NCI-H69 (cell line): Measurements from ENCODE around the gene SYT7.

Experiments
- DNase-seq: peaks from one replicate; lab custom pipeline; 2025; lab: John Stamatoyannopoulos, UW

SYT7 gene

DNA sequence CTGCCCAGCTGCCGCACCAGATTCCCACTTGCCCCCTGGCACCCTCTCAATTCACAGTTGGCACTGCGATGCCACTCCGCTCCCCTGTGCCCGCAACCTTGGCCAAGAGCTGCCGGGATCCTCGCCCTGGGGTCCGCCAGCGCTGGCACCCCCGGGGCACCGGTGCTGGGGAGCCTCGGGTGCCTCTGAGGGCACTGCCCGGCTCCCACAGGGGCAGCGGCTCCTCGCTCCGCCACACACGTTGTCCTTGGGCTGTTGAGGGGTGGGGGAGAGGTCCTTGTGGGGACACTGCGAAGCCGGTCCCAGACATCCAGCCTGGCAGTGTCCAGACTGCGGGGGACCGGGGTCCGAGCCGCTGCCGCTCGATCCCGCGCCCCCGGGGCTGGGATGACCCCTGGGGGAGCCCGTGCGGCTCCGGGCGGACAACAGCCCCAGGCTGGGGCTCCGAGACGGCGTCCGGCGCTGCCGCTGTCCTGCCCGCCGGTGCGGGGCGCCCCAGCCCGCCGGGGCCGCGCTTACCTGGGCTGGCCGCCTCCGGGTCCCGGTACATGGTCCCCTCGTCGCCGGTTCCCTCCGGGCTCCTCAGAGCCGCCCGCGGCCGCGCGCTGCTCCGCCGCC lies 496 bp downstream of the SYT7 start:
- peak; percentile 64 for DNase-seq

DNA sequence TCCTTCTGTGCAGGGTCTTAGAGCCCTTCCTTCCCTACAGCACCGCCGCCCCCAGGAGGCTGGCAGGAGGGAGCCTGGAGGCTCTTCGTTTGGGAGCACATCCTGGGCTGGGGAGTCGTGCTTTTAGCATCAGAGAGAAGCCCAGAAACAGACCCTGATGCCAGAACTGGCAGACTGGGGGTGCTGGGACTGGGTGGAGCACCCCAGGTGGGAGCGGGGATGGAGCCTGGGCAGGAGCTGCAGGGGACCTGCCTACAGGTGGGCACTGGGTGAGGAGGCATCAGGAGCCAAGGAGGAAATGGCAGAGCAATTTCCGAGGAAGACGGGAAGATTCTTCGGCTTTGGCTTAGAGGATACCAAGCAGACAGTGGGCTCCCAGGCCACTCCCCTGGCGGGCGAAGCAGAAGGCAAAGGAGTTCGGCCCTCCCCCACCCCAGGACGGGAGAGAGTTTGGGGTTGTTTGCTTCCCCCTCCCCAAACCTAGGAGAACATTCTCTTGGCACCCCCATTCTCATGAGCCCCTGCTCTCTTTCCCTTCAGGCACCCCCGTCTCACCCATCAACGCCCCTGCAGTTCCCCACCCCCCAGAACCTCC lies 1.1 kb downstream of the SYT7 start:
- DNase-seq: peak; percentile 58

- DNase-seq: no peak
These were observed 1.8 kb downstream of the SYT7 start for GRCh38 chr11:61578819-61579675.

DNA sequence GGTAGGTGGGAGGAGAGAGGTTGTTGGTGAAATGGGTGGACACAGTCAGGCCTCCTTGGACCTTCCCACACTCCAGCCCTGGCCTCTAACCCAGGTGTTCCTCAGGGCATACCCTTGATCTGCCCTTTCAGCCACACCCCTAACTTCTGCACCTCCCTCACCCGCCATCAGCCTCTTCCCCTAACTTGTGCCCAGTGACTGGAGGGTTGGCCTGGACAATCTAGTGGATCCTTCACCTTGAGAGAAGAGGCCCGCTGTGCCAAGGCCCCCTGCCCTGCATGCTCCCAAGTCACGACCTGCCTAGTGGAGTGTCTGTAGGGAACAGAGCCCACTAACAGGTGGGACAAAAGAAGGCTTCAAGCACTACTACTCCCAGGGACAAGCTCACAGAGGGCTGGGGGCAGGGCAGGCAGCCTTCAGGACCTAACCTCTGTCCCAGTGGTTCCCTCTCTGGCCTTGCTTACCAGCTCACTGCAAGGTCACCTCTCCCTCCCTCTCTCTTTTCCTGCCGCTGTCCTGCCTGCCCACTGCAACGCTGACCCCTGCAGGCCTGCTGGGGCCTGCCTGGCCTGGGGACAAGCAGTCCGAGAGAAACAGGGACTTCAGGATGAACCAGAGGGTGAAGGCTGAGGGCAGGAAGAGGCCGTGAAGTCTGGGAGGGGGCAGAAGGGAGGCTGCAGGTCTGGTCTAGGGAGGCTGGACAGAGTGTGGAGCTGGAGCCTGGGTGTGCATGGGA lies 3.3 kb downstream of the SYT7 start:
- DNase-seq: peak; percentile 59

GRCh38 chr11:61575886-61576861 lies 4.7 kb downstream of the SYT7 start:
- no peak for DNase-seq

DNA sequence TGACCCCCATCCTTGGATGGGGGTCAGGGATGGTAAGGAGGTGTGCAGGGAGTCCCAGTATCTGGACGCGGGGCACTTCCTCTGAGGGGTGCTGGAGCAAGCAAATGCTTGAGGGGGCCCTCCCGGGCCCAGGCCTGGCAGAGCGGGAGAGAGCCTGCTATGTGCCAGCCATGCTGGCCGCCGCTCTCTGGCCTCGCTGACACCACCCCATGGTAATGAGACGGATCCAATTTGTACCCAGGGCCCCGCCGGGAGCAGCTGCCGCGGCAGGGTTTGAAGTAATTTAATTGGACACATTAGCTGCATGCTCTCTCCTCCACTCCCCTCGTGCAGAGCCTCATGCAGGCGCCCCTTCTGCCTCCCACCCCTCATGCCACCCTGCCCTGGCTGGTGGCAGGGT lies 6.3 kb downstream of the SYT7 start:
- peak; percentile 63 for DNase-seq

DNA sequence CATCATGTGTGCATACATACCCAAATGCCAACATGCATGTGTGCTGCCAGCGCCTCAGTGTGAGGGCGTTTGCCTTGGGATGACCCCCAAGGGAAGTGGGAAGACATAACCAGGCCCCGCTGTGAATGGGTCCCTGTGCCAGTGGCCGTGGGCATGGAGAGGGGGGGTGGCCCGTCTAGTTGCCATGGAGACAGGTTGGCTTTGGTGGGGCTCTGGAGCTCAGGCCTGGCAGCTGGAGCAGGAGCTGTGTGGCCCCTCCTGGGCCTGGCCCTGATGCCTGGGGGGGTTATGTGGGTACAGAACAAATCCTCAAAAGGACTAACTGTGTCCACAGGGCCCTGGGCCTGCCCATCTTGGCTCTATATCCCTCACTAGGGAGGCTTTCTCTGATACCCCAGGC lies 8.0 kb downstream of the SYT7 start:
- peak; percentile 52 for DNase-seq

DNA sequence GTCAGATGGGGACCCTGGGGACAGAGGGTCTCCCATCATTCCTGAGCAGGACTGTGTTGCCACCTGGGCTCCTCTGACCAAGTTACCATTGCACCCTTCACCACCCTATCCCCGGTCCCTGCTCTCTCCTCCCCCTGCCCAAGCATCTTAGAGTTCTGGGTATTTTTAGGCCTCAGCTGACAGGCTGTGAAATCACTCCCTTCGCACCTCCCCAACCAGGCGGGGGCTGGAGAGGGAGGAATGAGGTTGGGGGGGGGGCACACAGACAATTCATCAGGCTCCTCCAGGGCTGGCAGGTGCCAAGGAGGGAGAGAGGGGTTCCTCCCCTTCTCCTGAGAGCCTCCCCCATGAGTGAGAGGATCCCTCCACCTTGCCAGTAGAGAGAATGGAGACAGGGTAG lies 9.0 kb downstream of the SYT7 start:
- DNase-seq: no peak

- DNase-seq: no peak
These were observed 9.5 kb downstream of the SYT7 start for GRCh38 chr11:61571337-61571736.

DNA sequence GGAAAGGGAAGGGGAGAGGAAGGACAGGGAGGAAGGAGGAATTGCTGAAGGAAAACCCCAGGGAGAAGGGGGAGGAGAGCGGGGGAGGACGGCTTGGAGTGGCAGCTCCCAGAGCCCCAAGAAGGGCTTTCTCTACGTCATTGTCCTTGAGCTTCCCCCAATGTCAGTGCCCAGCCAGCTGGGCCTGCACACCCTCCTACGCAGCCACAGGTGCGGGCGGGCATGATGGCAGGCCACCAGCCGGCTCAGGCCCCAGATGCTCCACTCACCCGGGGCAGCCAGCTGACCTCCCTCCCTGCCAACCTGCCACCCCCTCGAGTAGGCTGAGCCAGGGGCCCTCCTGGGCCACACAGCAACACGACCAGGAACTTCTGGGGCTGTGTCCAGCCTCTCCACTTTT lies 11.2 kb downstream of the SYT7 start:
- DNase-seq: peak; percentile 66

DNA sequence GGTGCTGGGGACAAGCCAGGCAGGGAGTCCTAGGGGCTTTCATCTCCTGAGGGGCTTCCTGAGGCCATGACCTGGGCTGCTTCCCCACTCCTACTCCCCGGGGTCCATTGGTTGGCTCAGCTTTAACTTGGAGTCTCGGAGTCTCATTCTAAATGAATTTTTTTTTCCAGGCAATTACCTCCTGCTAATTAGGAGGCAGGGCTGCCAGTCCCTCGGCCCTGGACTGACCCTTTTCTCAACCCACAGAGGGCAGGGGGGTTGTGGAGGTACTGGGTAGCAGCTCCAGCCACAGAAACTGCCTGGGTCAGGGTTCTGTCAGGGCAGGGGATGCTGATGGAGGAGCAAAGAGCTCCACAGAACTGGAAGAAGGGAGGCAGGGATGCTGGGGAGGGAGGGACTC lies 11.9 kb downstream of the SYT7 start:
- DNase-seq: peak; percentile 76

DNA sequence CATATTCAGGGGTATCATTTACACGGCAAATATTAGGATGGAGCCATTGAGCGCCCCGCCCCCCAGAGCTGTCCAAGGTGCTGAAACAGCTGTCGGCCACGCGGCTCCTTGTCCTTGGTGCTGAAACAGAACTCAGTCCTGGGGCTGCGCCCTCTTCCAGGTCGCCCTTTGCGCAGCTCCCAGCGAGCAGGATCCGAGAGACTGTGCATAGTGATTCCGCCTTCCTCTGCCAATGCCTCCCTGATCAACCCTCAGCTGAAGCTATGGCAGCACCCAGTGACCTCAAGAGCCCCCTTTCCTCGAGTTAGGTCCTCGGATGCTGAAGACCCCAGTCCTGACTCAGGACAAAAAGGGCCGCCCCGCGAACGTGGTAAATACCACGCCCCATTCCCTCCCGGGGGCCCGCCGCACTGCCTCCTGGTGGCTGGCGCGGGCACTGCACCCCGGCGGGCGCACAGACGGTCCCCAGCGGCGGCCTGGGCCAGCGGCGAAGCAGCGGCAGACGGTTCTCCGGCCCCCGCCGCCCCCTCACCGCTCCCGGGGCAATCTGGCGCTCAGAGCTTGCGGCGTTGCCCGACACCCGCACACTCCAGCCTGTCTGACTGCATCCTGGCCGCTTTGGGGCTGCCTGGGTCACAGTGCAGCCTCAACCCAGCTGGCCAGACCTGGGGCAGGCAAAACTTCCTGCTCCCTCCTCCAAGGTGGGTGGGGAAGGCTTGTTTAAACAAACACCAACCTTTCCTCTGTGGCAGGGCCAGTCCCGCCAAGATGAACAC lies 13.4 kb downstream of the SYT7 start:
- peak; percentile 77 for DNase-seq

DNA sequence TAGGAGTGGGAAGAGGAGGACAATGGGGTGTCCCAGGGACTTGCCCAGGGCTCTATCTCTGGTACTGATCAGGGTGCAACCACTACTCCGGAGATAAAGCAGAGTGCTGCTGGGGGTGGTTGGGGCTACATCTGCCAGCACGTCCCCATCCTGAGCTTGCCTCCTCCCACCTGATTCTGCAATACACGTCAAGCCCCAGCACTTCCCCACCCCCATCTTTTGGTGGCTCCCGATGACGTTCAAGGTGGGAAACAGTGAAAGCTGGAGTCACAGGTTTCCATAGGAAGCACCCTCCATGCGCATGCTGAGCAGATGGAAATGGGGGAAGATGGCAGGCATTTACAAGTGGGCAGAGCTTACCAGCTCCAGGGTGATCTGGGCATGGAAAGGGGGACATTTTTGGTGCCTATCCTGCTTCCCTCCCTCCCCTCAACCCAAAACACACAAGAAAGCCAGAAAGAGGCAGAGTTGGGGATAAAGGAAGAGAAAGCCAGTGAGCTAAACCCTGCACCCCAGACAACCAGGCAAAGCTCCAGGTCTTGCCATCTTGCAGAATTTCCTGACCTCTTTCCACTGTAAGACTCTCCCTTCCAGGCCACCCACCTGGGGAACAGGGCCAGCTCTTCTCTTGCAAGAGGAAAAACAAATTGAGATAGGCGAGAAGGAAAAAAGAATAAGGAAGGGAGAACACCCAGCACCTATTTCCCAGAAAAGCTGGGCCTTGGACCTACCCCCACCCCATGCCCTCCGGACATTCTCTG lies 15.8 kb downstream of the SYT7 start:
- no peak for DNase-seq

- DNase-seq: no peak
These were observed 20.1 kb downstream of the SYT7 start for GRCh38 chr11:61560751-61561150.

- DNase-seq: no peak
These were observed 24.3 kb downstream of the SYT7 start for GRCh38 chr11:61556621-61557020.

GRCh38 chr11:61555978-61556377 lies 24.9 kb downstream of the SYT7 start:
- DNase-seq: no peak

DNA sequence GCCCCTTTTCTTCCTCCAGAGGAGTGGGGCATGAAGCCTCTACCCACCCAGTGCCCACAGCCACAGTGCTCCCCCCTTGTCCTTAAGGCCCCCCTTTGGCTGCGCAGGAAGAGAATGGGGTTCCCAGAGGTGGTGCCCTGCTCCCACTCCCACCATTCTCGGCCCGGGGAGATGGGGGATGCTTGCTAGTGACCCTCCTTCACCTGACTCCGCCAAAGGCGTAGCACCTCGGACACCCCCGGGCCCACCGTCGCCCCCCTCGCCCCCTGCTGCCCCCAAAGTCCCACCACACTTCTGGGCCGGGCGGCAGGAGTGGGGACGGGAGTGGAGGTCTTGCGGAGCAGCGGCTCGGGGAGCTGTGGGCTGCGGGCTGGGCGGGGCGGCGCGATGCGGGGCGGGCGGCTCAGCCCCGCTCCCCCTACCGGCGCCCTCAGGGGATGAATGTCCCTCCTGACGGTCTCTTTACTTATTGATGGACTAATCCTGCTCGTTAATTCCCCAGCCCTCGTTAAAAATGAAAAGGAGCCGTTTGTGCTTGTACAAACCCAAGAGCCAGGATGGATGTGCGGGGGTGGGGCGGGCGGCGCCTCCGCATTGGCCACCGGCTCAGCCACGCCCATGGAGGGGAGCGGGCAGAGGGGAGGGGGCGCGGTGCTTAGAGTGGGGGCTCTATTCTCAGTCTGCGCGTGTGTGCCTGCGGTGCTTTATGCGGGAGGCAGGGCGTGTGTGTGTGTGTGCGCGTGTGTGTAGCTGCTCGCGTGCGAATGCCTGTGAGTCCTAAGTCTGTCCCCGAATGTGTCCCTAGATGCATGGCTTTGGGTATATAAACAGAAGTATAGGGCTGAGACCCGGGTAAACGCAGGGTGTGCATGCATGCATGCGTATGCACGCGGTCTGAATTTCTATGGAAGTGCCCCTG lies 25.6 kb downstream of the SYT7 start:
- DNase-seq: peak; percentile 89

GRCh38 chr11:61554172-61554988 lies 26.5 kb downstream of the SYT7 start:
- no peak for DNase-seq
